HUES48 (cell line): ENCODE results near the gene GLIS1.

Source experiments
- H3K27ac ChIP-seq: one replicate; pipeline ENCODE4 v1.7.0; 2013; ENCODE audit warnings: low read depth, low read length, inconsistent platforms
- H3K27me3 ChIP-seq: 2 replicates; pipeline ENCODE4 v1.6.1; 2013; ENCODE audit warnings: mild to moderate bottlenecking, low read length; ENCODE audit not compliant: control insufficient read depth, insufficient read depth
- H3K36me3 ChIP-seq: 2 replicates; pipeline ENCODE4 v1.6.1; 2013; ENCODE audit warnings: low read length; ENCODE audit not compliant: control insufficient read depth, insufficient read depth
- H3K4me1 ChIP-seq: 2 replicates; pipeline ENCODE4 v1.6.1; 2013; ENCODE audit warnings: mild to moderate bottlenecking, low read length; ENCODE audit not compliant: control insufficient read depth, insufficient read depth
- H3K4me3 ChIP-seq: 2 replicates; pipeline ENCODE4 v1.5.1; 2013; ENCODE audit warnings: mild to moderate bottlenecking, low read depth, low read length
- H3K9ac ChIP-seq: 2 replicates; pipeline ENCODE4 v1.6.1; 2013; ENCODE audit warnings: mild to moderate bottlenecking, low read depth, low read length, moderate library complexity
- H3K9me3 ChIP-seq: 2 replicates; pipeline ENCODE4 v1.6.1; 2013; ENCODE audit warnings: low read length; ENCODE audit not compliant: control insufficient read depth, insufficient read depth

Gene GLIS1

GRCh38 chr1:53576866-53577760 lies 161.9 kb downstream of the GLIS1 start:
- no peak overlapping the region for H3K27ac ChIP-seq
- H3K27me3 ChIP-seq: no peaks in the 10 kb centered on the region
- H3K4me3 ChIP-seq: no peak overlapping the region
- H3K9me3 ChIP-seq: no peaks in the 10 kb centered on the region
- H3K9ac ChIP-seq: no peak overlapping the region
- peaks cover 10% of the 10 kb centered on the region; the same call in 1 of the 2 replicates for H3K4me1 ChIP-seq
- no peaks in the 10 kb centered on the region for H3K36me3 ChIP-seq

- no peak overlapping the region for H3K9ac ChIP-seq
- no peaks in the 10 kb centered on the region for H3K9me3 ChIP-seq
- no peaks in the 10 kb centered on the region for H3K36me3 ChIP-seq
- H3K4me3 ChIP-seq: no peak overlapping the region
- peaks cover 10% of the 10 kb centered on the region; the same call in 1 of the 2 replicates for H3K4me1 ChIP-seq
- no peak overlapping the region for H3K27ac ChIP-seq
- no peaks in the 10 kb centered on the region for H3K27me3 ChIP-seq
These were observed 162.6 kb downstream of the GLIS1 start for GRCh38 chr1:53576381-53576801.

DNA sequence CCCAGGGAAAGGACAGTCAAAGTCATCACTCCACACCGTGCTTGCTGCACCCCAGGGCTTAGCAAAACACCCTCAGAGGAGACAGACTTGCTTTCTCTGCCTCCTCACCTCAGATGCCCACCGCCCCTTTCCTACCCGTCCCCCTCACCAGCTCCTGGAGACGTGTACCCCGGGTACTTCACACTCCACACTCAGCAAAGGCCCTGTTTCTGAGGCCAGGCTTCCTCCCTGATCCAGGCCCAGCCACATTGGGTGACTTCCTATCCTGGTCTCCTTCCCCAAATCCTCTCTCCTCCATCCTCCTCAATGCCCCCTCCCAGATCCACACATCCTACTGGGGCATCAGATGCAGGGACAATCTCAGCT lies 163.0 kb downstream of the GLIS1 start:
- Histone ChIP-seq H3K4me3 (no peak overlapping the region), H3K27ac (no peak overlapping the region), H3K4me1 (peaks cover 10% of the 10 kb centered on the region; the same call in 1 of the 2 replicates), H3K27me3 (no peaks in the 10 kb centered on the region), H3K9me3 (no peaks in the 10 kb centered on the region), H3K9ac (no peak overlapping the region), H3K36me3 (no peaks in the 10 kb centered on the region)

- no peak overlapping the region for H3K9ac ChIP-seq
- no peaks in the 10 kb centered on the region for H3K27me3 ChIP-seq
- no peak overlapping the region for H3K27ac ChIP-seq
- no peaks in the 10 kb centered on the region for H3K9me3 ChIP-seq
- H3K4me3 ChIP-seq: no peak overlapping the region
- H3K36me3 ChIP-seq: no peaks in the 10 kb centered on the region
- H3K4me1 ChIP-seq: peaks cover 10% of the 10 kb centered on the region; the same call in 1 of the 2 replicates
These were observed 163.6 kb downstream of the GLIS1 start for GRCh38 chr1:53575141-53575954.

- Histone ChIP-seq H3K4me3 (no peak overlapping the region), H3K9ac (no peak overlapping the region), H3K36me3 (no peaks in the 10 kb centered on the region), H3K27me3 (no peaks in the 10 kb centered on the region), H3K9me3 (no peaks in the 10 kb centered on the region), H3K27ac (no peak overlapping the region), H3K4me1 (peaks cover 10% of the 10 kb centered on the region; the same call in 1 of the 2 replicates)
These were observed 164.3 kb downstream of the GLIS1 start for GRCh38 chr1:53574621-53575020.

GRCh38 chr1:53573931-53574330 lies 165.0 kb downstream of the GLIS1 start:
- no peaks in the 10 kb centered on the region for H3K9me3 ChIP-seq
- H3K27ac ChIP-seq: no peak overlapping the region
- peaks cover 10% of the 10 kb centered on the region; the same call in 1 of the 2 replicates for H3K4me1 ChIP-seq
- no peaks in the 10 kb centered on the region for H3K27me3 ChIP-seq
- H3K4me3 ChIP-seq: no peak overlapping the region
- H3K9ac ChIP-seq: no peak overlapping the region
- H3K36me3 ChIP-seq: no peaks in the 10 kb centered on the region

DNA sequence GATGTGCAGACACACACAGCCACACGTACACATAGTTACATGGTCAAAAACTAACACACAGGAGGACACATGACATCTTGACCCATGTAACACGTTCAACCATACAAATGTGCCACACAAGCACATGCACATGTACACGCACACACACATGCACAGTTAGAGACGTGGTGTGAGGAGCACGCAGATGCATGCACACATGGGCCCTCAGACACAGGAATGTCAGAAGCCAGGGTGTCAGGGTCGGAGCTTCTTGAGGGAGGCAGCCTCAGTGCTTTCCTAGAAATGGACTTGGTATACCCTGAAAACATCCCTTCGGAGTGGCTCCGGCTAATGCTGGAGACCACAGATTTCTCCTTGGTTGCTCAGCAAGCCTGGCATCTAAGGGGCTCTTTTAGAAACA lies 165.4 kb downstream of the GLIS1 start:
- no peak overlapping the region for H3K9ac ChIP-seq
- H3K4me3 ChIP-seq: no peak overlapping the region
- no peaks in the 10 kb centered on the region for H3K9me3 ChIP-seq
- no peaks in the 10 kb centered on the region for H3K36me3 ChIP-seq
- no peaks in the 10 kb centered on the region for H3K27me3 ChIP-seq
- H3K27ac ChIP-seq: no peak overlapping the region
- H3K4me1 ChIP-seq: peaks cover 10% of the 10 kb centered on the region; the same call in 1 of the 2 replicates

DNA sequence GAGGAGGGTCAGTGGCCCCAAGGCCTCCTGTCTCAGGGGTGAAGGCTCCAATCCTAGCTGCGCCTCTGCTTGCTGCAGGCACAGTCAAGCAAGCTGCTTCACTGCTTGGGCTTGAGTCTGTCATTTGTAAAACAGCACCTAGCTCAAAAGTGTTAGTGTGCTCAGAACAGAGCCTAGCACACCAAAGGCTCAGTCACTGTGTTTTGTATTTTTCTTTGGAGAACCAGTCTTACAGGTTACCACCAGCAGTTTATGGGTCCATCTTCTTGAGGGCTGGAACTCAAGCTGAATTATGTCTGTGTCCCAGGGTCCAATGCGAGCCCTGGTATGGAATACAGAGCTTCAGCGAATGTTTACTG lies 166.2 kb downstream of the GLIS1 start:
- Histone ChIP-seq H3K27me3 (no peaks in the 10 kb centered on the region), H3K4me1 (peaks cover 10% of the 10 kb centered on the region; the same call in 1 of the 2 replicates), H3K9ac (no peak overlapping the region), H3K36me3 (no peaks in the 10 kb centered on the region), H3K27ac (peak overlapping the region; percentile 14), H3K4me3 (no peak overlapping the region), H3K9me3 (0 out of 2 replicates have a peak, but pooled peaks cover 2% of the 10 kb centered on the region)

GRCh38 chr1:53572065-53572814 lies 166.7 kb downstream of the GLIS1 start:
- Histone ChIP-seq H3K9ac (no peak overlapping the region), H3K4me1 (peaks cover 10% of the 10 kb centered on the region; the same call in 1 of the 2 replicates), H3K27me3 (no peaks in the 10 kb centered on the region), H3K4me3 (no peak overlapping the region), H3K9me3 (0 out of 2 replicates have a peak, but pooled peaks cover 5% of the 10 kb centered on the region), H3K27ac (peak overlapping the region; percentile 14), H3K36me3 (no peaks in the 10 kb centered on the region)

DNA sequence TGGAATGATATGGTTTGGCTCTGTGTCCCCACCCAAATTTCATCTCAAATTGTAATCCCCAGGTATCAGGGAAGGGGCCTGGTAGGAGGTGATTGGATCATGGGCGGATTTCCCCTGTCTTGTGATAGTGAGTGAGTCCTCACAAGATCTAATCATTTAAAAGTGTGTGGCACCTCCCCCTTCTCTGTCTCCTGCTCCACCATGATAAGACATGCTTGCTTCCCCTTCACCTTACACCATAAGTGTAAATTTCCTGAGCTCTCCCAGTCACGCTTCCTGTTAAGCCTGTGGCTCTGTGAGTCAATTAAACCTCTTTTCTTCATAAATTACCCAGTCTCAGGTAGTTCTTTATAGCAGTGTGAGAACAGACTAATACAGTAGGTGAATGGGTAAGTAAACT lies 170.4 kb downstream of the GLIS1 start:
- 0 out of 2 replicates have a peak, but pooled peaks cover 3% of the 10 kb centered on the region for H3K4me1 ChIP-seq

More for the DNA sequence above, 170.4 kb downstream of the GLIS1 start:
- H3K4me3 ChIP-seq: no peak overlapping the region
- 0 out of 2 replicates have a peak, but pooled peaks cover 5% of the 10 kb centered on the region for H3K9me3 ChIP-seq
- no peaks in the 10 kb centered on the region for H3K36me3 ChIP-seq
- no peaks in the 10 kb centered on the region for H3K27me3 ChIP-seq
- H3K27ac ChIP-seq: no peak overlapping the region
- H3K9ac ChIP-seq: no peak overlapping the region
